ENCODE measurements around the gene CALN1. TPM values are rescaled to one million over a fixed set of nuclear protein-coding genes. Genes with fewer than 3 reads are reported as not detected.

Gene CALN1
- total and polyA plus RNA-seq, 2 experiments from 2014 or later: 0.23 to 0.28 TPM

DNA sequence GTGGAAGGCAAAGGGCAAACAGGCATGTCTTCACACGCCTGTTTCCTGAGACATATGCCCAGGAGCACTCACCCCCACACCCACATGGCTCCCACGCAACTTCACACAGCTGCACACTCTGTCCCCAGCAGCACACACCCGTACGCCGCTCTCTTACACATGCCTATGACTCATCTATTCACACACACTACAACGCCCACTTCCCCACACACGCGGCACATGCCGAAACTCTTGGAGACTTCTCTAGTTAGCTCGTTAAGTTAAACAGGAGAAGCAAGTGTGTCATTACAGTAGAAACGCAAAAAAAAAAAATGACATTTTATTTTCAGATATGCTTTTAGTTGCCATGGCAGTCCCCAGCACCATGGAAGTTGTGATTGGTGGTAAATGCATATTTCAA is 6.7 kb downstream of the CALN1 start:
- no peak overlapping the region for H3K4me3 ChIP-seq
- H3K27ac ChIP-seq: no peak overlapping the region
- no peaks in the 10 kb centered on the region for H3K9me2 ChIP-seq (replicated peaks; ENCODE audit: insufficient read depth)
- H2AFZ ChIP-seq: no peak overlapping the region
- H3K79me2 ChIP-seq: no peaks in the 10 kb centered on the region
- no peaks in the 10 kb centered on the region for H3K4me1 ChIP-seq (ENCODE audit: insufficient read depth)
- H3K36me3 ChIP-seq (replicated peaks; ENCODE audit: insufficient read depth, low read depth): no peaks in the 10 kb centered on the region
- H3K9me3 ChIP-seq (ENCODE audit: low read depth): no peaks in the 10 kb centered on the region
- peak; percentile 16 for DNase-seq (ENCODE audit: low spot score)
- TF ChIP-seq EZH2phosphoT487 (IDR thresholded peaks at IDR 0.05; ENCODE audit: low read depth, severe bottlenecking, unreplicated experiment) (no peak), EZH2 (IDR thresholded peaks at IDR 0.05; ENCODE audit: borderline replicate concordance) (no peak)
- TF ChIP-seq, protein P1, sequence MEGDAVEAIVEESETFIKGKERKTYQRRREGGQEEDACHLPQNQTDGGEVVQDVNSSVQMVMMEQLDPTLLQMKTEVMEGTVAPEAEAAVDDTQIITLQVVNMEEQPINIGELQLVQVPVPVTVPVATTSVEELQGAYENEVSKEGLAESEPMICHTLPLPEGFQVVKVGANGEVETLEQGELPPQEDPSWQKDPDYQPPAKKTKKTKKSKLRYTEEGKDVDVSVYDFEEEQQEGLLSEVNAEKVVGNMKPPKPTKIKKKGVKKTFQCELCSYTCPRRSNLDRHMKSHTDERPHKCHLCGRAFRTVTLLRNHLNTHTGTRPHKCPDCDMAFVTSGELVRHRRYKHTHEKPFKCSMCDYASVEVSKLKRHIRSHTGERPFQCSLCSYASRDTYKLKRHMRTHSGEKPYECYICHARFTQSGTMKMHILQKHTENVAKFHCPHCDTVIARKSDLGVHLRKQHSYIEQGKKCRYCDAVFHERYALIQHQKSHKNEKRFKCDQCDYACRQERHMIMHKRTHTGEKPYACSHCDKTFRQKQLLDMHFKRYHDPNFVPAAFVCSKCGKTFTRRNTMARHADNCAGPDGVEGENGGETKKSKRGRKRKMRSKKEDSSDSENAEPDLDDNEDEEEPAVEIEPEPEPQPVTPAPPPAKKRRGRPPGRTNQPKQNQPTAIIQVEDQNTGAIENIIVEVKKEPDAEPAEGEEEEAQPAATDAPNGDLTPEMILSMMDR (IDR thresholded peaks at IDR 0.05; ENCODE audit: poor library complexity): no peak
- WGBS (ENCODE audit: low lambda C conversion rate, missing lambda C conversion rate): 69% methylated on average over 11 of the region's 11 CpGs
- no peak overlapping the region for H3K4me2 ChIP-seq
- H3K27me3 ChIP-seq: no peaks in the 10 kb centered on the region
- no peaks in the 10 kb centered on the region for H4K20me1 ChIP-seq (ENCODE audit: insufficient read depth, poor library complexity, severe bottlenecking)

DNA sequence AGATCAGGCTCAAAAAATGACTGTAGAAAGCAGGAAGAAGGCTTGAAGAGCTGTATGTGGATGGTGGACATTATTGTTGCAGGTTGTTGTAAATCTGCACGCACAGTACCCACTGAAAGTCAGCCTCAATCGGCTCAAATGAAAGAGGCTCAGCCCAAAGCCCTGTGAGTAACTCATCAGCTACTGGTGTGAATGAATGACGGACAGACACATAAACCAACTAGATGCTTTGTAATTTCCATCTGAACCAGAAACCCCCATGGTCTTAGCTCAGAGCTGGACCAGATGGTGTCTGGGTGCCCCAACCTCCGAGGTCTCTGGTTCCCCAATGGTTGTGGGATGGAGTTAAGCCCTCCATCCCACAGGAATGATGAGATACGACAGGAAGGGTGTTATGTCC is 7.4 kb downstream of the CALN1 start:
- no peaks in the 10 kb centered on the region for H3K36me3 ChIP-seq (replicated peaks; ENCODE audit: insufficient read depth, low read depth)
- no peak overlapping the region for H3K4me3 ChIP-seq
- H3K27ac ChIP-seq: no peak overlapping the region
- DNase-seq (ENCODE audit: low spot score): no peak
- H4K20me1 ChIP-seq (ENCODE audit: insufficient read depth, poor library complexity, severe bottlenecking): no peaks in the 10 kb centered on the region
- H3K9me3 ChIP-seq (ENCODE audit: low read depth): no peaks in the 10 kb centered on the region
- no peak overlapping the region for H3K4me2 ChIP-seq
- no peaks in the 10 kb centered on the region for H3K27me3 ChIP-seq
- no peaks in the 10 kb centered on the region for H3K4me1 ChIP-seq (ENCODE audit: insufficient read depth)
- H2AFZ ChIP-seq: no peak overlapping the region
- WGBS (ENCODE audit: low lambda C conversion rate, missing lambda C conversion rate): 91% methylated on average over 5 of the region's 5 CpGs
- H3K9me2 ChIP-seq (replicated peaks; ENCODE audit: insufficient read depth): no peaks in the 10 kb centered on the region
- TF ChIP-seq EZH2 (IDR thresholded peaks at IDR 0.05; ENCODE audit: borderline replicate concordance): no peak
- TF ChIP-seq EZH2phosphoT487 (IDR thresholded peaks at IDR 0.05; ENCODE audit: low read depth, severe bottlenecking, unreplicated experiment): no peak
- TF ChIP-seq, protein P1 (IDR thresholded peaks at IDR 0.05; ENCODE audit: poor library complexity): no peak
- H3K79me2 ChIP-seq: no peaks in the 10 kb centered on the region

DNA sequence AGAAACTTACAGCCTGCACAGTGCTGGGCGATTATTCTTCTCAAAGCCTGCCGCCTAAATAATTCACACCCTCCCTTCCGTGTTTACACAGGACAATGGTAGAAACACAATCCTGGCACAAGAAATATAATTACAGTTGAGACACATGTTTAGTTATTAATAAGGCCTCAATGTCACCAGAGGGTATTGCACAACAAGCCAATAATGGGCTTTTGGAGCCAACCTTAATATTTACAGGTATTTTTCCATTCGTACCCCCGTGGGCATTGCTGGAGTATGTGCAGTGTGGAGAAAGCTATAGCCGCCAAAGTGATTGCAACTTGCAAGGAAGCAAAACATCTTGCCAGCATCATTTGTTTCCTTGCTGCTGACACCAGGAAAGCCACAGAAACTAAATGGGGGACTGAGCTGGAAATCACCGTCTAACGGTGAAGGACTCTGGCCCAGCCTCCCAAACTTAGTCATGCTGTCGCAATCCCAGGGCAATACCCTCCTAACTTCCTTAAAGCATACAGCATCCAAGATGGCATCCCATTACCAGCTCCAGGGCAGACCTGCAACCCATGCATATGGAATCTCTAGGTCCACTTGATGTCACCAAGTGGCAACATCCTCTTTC is 8.6 kb downstream of the CALN1 start:
- no peaks in the 10 kb centered on the region for H3K9me2 ChIP-seq (replicated peaks; ENCODE audit: insufficient read depth)
- no peaks in the 10 kb centered on the region for H3K36me3 ChIP-seq (replicated peaks; ENCODE audit: insufficient read depth, low read depth)
- no peaks in the 10 kb centered on the region for H4K20me1 ChIP-seq (ENCODE audit: insufficient read depth, poor library complexity, severe bottlenecking)
- no peak overlapping the region for H3K27ac ChIP-seq
- WGBS (ENCODE audit: low lambda C conversion rate, missing lambda C conversion rate): 89% methylated on average over 9 of the region's 9 CpGs
- no peaks in the 10 kb centered on the region for H3K4me1 ChIP-seq (ENCODE audit: insufficient read depth)
- H2AFZ ChIP-seq: no peak overlapping the region
- no peaks in the 10 kb centered on the region for H3K79me2 ChIP-seq
- no peak overlapping the region for H3K4me2 ChIP-seq
- no peak for DNase-seq (ENCODE audit: low spot score)
- no peaks in the 10 kb centered on the region for H3K27me3 ChIP-seq
- H3K9me3 ChIP-seq (ENCODE audit: low read depth): no peaks in the 10 kb centered on the region
- H3K4me3 ChIP-seq: no peak overlapping the region
- TF ChIP-seq, protein P1 (IDR thresholded peaks at IDR 0.05; ENCODE audit: poor library complexity): no peak
- TF ChIP-seq EZH2phosphoT487 (IDR thresholded peaks at IDR 0.05; ENCODE audit: low read depth, severe bottlenecking, unreplicated experiment) (no peak), EZH2 (IDR thresholded peaks at IDR 0.05; ENCODE audit: borderline replicate concordance) (no peak)
